Gastroesophageal sphincter (tissue), 3 donors: ENCODE data around the gene CYP4F22.

Source experiments
- EP300 ChIP-seq: sonication (generic); formaldehyde crosslinking; IDR thresholded peaks from one replicate; pipeline ENCODE4 v1.6.1; 2017; ENCODE audit warnings: antibody characterized with exemption, mild to moderate bottlenecking
- POLR2AphosphoS5 ChIP-seq: sonication (generic); formaldehyde crosslinking; IDR thresholded peaks from one replicate; pipeline ENCODE4 v1.6.1; 2017; ENCODE audit warnings: antibody characterized with exemption
- TF ChIP-seq, protein P1 (sequence below), 4 experiments: fragments of 200-600 bp in 2 of 4; fragments of 450-650 bp in 2 of 4; sonication (generic) in 1 of 4; IDR thresholded peaks; one replicate each; pipeline ENCODE4 v1.5.1; 2017 to 2019; ENCODE audit warnings: antibody characterized with exemption in 4 of 4, mild to moderate bottlenecking in 2 of 4, moderate library complexity in 2 of 4

DNA sequence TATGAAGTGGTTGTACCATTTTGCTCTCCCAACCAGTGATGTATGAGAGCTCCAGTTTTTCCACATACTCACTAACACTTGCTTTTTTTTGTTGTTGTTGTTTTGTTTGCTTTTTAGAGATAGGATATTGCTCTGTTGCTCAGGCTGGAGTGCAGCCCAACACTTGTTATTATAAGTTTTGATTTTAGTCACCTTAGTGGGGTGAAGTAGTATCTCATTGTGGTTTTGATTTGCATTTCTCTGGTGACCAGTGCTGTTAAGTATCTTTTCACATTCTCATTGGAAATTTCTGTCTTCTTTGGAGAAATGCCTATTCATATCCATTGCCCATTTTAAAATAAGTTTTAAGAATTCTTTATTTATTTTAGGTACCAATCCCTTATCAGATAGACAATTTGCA lies 31.3 kb downstream of the CYP4F22 start:
- TF ChIP-seq POLR2AphosphoS5 (no peak), EP300 (no peak)
- TF ChIP-seq, protein P1, sequence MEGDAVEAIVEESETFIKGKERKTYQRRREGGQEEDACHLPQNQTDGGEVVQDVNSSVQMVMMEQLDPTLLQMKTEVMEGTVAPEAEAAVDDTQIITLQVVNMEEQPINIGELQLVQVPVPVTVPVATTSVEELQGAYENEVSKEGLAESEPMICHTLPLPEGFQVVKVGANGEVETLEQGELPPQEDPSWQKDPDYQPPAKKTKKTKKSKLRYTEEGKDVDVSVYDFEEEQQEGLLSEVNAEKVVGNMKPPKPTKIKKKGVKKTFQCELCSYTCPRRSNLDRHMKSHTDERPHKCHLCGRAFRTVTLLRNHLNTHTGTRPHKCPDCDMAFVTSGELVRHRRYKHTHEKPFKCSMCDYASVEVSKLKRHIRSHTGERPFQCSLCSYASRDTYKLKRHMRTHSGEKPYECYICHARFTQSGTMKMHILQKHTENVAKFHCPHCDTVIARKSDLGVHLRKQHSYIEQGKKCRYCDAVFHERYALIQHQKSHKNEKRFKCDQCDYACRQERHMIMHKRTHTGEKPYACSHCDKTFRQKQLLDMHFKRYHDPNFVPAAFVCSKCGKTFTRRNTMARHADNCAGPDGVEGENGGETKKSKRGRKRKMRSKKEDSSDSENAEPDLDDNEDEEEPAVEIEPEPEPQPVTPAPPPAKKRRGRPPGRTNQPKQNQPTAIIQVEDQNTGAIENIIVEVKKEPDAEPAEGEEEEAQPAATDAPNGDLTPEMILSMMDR (IDR thresholded peaks at IDR 0.05): no peak
